CD4-positive, alpha-beta T cell treated with Interleukin-2 at 100 ng/mL for 4 hours (primary cell): ENCODE measurements around the gene ZSWIM8.
"Not testable (repeated sequence)": the region's sequence is repeated elsewhere in the genome, so short reads cannot be mapped to it uniquely, and the experiment has no call there.

ENCODE experiments used
- DNase-seq: peaks from one replicate; pipeline ENCODE4 v3.0.0-alpha.2; 2020; ENCODE audit warnings: low spot score

Gene ZSWIM8, protein sequence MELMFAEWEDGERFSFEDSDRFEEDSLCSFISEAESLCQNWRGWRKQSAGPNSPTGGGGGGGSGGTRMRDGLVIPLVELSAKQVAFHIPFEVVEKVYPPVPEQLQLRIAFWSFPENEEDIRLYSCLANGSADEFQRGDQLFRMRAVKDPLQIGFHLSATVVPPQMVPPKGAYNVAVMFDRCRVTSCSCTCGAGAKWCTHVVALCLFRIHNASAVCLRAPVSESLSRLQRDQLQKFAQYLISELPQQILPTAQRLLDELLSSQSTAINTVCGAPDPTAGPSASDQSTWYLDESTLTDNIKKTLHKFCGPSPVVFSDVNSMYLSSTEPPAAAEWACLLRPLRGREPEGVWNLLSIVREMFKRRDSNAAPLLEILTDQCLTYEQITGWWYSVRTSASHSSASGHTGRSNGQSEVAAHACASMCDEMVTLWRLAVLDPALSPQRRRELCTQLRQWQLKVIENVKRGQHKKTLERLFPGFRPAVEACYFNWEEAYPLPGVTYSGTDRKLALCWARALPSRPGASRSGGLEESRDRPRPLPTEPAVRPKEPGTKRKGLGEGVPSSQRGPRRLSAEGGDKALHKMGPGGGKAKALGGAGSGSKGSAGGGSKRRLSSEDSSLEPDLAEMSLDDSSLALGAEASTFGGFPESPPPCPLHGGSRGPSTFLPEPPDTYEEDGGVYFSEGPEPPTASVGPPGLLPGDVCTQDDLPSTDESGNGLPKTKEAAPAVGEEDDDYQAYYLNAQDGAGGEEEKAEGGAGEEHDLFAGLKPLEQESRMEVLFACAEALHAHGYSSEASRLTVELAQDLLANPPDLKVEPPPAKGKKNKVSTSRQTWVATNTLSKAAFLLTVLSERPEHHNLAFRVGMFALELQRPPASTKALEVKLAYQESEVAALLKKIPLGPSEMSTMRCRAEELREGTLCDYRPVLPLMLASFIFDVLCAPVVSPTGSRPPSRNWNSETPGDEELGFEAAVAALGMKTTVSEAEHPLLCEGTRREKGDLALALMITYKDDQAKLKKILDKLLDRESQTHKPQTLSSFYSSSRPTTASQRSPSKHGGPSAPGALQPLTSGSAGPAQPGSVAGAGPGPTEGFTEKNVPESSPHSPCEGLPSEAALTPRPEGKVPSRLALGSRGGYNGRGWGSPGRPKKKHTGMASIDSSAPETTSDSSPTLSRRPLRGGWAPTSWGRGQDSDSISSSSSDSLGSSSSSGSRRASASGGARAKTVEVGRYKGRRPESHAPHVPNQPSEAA (N-terminal part only)

DNA sequence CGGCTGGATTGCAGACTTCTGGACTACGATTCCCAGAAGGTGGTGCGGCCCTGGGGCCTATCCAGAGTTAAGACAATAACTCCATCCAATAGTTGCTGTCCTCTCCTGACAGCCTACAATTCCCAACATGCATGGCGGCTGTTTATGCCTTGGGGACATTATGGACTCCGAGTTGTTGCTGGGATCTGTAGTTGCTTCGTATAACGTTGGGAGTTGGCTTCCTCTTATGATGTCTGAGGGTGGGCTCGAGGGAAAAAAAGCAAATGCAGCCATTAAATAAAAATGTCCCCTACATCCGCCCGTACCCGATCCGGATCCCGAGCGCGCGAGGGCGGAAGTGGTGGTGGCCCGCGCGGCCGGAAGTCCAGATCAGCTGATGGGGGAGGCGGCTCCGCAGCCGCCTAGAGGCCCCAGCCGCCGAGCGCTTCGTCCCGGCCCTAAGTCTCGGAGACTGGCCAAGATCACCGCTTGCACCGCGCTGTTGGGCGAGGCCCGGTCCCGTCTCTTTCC, at the start of gene ZSWIM8:
Gene ZSWIM8, plus strand, starts transcription at position 396 of the 510 bp plus-strand sequence. CDS start 273 bp downstream, outside the sequence.
- peak; percentile 89 for DNase-seq

DNA sequence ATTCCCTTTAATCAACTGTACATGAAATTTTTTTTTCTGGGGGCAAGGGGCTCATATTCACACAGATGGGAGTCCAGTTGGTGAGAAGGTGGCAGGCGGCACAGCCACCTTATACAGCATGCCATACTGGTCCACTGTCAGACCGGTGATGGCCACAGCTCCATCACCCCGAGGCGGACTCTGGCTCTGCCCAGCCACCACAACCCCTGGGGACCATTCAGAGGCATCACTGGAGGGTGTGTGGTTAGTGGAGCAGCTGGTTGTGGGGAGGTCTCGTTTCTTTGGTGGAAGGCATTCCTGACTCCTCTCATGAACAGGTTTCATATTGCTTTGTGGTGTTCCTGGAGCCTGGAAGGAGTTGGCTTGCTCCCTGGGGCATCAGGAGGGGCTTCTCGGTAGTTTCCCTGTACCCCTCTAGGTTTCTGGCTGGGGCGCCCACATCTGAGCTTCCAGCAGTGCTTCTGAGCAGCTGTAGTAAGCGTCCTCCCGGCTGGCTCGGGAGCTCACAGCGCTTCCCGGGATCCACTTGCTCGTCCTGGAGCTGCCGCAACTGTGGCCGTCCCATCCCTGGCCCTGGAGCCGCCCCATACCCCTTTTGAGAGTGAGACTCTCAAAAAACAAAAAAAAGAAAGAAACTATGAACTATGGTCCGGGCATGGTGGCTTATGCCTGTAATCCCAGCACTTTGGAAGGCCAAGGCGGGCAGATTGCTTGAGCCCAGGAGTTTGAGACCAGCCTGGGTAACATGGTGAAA, 44.7 kb upstream of the ZSWIM8 start:
- DNase-seq: not testable (repeated sequence)

DNA sequence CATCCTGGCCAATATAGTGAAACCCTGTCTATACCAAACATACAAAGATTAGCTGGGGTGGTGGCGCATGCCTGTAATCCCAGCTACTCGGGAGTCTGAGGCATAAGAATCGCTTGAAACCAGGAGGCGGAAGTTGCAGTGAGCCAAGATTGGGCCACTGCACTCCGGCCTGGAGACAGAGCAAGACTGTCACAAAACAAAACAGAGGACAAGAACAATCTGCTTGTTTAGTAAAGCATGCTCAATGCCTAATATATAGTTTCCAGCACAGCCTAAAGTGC, 43.0 kb upstream of the ZSWIM8 start:
- DNase-seq: no peak

DNA sequence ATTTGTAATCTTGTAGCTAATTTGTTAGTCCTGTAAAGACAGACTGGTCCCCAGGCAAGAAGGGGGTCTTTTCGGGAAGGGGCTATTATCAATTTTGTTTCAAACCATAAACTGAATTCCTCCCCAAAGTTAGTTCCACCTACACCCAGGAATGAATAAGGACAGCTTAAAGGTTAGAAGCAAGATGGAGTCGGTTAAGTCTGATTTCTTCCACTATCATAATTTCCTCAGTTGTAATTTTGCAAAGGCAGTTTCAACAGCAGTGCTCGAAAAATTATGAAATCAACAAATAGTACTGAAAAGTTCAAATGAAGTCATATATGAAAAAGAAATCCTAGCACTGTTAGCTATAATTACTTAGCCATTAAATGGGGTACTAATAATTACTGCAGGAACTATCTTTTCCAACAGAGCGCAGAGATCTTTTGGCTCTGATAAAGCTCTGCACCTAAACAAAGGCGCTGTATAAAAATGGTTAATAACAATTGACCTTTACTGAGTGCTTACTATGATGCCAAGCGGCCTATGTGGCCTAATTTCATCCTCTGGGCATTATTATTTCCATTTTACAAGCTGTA, 42.0 kb upstream of the ZSWIM8 start:
- DNase-seq: no peak

DNA sequence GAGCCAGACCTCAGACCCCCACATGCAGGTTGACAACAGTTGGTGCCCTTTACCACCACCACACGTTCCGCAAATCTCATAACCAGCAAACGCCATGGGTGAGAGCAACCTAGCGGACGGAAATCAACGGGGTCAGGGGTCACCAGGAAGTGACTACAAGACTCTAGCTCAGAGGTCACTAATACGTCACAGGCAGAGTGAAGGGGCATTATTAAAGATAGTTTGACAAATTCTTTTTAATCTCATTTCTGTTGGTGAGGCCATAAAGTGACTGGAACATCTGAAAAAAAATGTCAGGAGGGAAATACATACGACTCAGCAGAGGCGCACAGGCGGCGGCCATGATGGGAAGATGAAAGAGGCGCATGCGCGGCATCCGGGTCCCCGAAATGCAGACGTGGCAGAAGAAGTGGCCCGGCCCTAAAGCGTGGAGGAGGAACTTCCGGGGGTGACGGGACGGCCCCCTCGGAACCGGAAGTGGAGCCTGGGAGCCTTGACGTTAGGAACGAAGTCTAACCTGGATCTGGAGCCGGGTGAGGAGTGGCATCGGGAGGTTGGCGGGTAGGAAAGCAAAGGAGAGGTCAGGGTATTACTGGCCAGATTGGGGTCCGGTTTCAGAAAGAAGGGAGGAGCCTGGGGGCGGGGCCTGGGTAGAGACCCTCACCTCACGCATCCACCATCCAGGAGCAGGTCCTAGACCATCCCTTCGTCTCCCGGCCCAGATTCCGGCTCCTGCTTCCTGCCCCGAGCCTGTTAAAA, 41.3 kb upstream of the ZSWIM8 start, which contains the start of gene SEC24C:
Gene SEC24C, plus strand, starts transcription at position 468 of the 759 bp plus-strand sequence. CDS start 2,461 bp downstream, outside the sequence.
- DNase-seq: peak; percentile 95

DNA sequence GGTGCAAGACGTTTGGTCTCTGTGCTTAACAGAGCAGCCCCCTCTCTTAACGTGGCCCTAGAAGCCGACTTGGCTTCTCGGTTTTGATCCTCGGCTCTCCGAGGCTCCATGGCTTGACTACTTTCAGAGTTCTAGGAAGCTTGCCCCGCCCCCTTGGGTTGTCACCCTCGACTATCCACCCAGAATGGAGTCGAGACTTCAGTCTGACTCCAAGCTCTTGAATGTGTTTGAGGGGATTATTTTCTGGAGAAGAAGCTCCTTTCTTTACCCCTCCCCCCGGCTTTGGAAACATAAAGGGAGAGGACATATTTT, 40.8 kb upstream of the ZSWIM8 start:
- peak; percentile 46 for DNase-seq

DNA sequence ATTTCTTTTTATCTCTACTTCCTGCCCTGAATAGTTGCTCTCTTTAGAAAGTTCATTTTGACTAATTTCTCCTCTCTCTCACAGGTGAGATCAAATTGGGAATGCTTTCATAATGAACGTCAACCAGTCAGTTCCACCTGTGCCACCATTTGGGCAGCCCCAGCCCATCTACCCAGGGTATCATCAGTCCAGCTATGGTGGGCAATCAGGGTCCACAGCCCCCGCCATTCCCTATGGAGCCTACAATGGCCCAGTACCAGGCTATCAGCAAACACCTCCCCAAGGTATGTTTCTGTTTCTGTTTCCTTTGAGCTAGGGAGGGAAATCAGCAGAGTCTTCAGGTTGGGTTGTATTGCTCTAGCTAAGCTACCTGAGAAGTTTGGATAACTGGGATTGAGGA, 38.7 kb upstream of the ZSWIM8 start:
- no peak for DNase-seq

DNA sequence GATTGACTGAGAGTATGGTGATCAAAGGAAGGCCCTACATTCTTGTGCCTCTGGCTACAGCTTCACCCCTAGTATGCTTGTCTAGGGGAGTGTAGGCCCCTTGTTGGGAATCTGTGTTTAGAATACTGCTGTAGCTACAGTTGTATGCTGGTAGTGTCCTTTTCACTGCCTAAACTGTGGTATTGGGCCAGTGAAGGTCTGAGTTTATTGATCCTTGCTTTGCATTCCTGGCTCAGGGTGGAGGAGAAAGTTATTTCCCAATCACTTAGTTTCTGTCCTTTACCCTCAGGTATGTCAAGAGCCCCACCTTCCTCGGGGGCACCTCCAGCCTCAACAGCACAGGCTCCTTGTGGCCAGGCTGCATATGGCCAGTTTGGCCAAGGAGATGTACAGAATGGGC, 34.6 kb upstream of the ZSWIM8 start:
- DNase-seq: no peak

DNA sequence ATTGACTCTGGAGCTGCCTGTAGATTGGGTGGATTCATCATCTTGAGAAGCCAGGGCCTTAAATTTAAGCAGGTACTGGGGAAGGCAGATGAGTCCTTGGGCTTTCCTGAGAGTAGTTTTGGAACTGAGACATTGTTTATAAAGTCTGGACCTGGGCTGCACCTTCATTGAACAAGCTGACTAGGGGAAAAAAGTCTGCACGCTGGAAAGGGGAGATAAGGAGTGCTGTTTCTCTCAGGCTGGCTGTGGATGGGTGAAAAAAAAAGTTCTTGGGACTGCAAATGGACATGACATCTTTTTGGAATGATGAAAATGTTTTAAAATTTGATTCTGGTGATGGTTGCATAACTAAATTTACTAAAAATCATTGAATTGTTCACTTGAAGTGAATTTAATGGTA, 29.2 kb upstream of the ZSWIM8 start:
- no peak for DNase-seq

DNA sequence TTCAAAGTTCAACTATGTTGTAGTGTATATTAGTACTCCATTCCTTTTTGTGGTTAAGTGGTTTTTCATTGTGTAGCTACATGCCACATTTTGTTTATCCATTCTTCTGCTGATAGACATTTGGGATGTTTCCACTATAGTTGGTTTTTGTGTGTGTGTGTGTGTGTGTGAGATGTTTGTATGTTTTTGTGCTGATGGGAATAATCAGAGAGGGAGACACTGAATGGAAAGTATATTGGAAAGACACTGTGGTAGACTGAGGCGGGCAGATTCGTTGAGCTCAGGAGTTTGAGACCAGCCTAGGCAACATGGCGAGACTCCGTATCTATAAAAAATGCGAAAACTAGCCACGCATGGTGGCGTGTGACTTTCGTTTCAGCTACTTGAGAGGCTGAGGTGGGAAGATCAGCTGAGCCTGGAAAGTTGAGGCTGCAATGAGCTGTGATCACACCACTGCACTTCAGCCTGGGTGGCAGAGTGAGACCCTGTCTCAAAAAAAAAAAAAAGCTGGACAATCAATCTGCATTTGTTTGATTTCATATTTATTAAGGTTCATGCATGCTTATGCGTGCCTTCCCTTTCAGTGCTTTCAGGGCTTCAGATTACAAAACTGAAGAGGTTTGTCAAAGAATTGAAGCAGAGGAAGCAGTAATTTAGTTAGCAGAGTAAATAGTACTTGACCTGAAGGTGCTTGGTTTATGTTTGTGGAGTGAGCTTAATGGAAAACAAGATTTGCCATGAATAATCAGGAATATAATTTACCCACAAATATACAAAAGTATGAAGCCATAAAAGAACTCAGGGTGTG, 26.5 kb upstream of the ZSWIM8 start:
- DNase-seq: no peak

DNA sequence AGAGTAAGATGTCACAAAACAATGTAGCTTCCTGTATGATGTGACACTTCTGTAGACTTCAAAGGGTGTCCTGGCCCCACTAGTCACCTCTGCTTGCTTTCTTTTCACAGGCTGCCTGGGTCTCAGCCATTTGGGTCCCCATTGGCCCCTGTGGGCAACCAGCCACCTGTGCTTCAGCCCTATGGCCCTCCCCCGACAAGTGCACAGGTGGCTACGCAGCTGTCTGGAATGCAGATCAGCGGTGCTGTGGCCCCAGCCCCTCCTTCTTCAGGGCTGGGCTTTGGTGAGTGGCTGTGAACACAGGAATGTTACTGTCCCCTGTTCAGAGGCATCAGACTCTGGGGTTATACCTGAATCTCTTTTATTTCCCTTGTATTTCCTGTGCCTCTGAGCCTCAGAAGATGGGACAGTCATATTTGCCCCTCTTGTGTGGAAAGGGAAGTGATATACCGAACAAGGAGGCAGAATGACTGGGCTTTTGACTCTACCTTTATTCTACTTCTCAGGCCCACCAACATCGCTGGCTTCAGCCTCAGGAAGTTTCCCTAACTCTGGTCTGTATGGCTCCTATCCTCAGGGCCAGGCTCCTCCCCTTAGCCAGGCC, 25.8 kb upstream of the ZSWIM8 start:
- peak; percentile 69 for DNase-seq

DNA sequence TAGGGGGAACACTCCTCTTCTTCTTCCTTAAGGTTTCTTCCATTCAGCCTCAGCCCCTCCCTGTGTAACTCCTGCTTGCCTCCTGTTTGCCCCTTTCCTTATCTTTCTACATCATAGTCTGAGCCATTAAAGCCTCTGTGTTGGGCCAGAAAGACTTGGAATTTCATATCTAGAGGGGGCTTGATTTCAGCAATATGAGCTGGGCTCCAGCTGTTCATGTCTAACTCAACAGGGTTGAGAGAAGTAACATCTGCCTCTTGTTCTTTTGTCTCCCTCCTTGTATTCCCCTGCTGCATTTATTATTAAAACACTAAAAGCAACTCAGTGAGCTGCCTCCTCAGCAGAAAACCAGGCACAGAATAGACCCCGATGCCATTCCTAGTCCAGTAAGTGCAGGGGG, 23.6 kb upstream of the ZSWIM8 start:
- DNase-seq: no peak

DNA sequence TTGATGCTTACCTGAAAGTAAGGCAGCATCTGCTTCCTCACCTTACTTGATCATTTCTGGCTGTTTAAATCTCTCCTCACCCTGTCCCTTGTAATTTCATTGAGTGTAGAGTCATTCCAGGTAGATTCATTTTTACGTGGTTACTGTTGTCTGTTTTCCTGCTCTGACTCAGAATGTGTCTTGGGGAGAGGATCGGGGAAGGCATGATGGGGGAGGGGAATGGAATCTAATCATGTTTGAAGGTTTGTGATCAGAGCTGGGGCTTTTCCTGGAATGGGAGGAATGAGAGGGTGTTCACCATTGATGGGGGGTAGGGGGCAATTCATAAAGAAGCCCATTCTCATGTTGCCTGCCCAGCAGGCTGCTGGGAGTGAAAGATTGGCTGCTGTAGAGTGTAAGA, 22.5 kb upstream of the ZSWIM8 start:
- no peak for DNase-seq

DNA sequence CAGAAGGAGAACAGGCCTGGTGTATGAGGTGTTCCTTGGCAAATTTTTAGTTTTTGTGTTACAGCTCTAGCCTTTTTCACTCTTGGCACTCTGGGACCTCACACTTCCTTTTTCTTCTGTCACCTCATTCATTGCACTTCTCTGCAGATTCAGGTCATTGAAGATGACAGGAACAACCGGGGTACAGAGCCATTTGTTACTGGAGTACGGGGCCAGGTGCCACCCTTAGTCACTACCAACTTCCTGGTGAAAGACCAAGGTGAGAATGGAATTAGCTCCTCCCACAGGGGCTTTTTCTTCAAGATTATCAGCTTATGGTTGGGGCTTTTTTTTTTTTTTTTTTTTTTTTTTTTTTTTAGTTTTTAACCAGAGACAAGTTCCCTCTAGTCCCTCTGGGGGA, 22.1 kb upstream of the ZSWIM8 start:
- peak; percentile 57 for DNase-seq

DNA sequence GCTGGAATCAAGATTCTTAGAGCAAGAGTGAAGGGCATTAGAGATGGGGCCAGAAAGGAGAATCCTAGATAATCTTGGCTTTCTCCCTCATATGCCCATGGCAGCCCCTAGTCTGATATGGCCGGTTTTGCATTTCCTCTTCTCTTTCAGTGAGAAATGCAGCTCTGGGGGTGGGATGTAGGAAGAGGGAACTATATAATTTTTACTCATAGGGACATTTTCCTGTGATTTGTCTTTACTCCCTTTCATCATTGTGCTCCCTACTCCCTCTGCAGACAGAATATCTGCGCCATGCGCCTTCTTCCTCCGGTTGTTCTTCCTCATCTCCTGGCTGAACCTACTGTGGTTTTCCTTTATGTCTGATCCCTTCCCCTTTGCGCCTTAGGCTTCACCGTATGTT, 20.3 kb upstream of the ZSWIM8 start:
- DNase-seq: no peak

DNA sequence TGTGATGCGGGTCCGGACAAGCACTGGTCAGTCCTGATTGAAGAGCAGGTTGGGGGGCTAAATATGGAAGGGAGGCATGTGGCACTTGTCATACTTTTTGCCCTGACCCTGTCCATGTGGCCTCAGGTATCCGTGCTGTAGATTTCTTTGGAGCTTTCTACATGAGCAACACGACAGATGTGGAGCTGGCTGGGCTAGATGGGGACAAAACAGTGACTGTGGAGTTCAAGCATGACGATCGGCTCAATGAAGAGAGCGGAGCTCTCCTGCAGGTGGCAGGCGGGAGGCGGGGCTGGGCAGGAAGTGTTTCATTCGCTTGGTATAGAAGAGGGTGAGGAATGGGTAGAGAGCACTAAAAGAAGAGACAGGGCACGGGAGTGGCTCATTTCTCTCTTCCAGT, 16.5 kb upstream of the ZSWIM8 start:
- DNase-seq: peak; percentile 66

DNA sequence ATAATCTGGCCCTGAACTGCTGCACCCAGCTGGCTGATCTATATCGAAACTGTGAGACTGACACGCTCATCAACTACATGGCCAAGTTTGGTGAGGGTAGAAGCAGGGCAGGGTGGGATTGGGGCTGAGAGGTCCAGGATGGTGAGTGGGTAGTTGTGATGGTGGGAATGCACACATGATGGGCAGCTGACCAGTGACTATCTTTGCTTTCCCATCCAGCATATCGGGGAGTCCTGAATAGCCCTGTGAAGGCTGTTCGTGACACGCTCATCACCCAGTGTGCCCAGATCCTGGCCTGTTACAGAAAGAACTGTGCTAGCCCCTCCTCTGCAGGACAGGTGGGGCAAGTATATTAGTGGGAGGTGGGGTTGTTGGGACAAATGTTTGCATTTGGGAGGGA, 16.0 kb upstream of the ZSWIM8 start:
- DNase-seq: no peak

DNA sequence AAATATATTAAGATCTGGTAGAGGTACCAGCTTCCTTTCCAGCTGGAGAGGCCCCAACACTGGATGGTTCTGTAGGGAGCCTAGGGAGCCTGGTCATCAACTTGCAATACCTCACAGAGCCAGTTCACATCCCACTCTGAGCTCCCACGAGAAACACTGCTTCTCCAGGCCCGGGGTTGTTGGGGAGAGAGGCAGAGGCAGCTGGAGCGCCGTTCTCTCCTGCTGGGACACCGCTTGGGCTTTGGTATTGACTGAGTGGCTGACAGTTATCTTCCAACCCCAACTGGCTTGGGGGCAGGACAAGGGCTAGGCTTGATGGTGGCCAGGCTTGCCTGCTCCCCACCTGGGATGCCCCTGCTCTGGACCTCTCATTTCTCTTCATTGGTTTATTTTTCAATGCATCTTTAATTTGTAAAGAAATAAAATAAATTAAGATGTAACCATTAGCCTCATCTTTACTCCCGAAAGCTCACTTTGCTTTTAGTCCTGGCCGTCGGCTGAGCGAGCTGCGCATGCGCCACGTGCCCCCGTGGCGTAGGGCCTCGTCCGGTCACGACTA, 13.6 kb upstream of the ZSWIM8 start:
- DNase-seq: peak; percentile 80
